Renal pelvis (tissue), 3 donors: ENCODE data around the gene CCSAP. TPM values are rescaled to one million over a fixed set of nuclear protein-coding genes. Genes with fewer than 3 reads are reported as not detected.

ENCODE experiments used
- polyA plus RNA-seq, 3 donors: library from polyadenylated mRNA; unstranded; fragments of 120-200 nt; gene quantifications; one replicate each; pipeline ENCODE4 v1.2.1, GENCODE V29; 2013; ENCODE audit not compliant: insufficient read length in 3 of 3

CCSAP gene
- polyA plus RNA-seq, 3 donors = 8.4 to 9.4 (median 8.7) TPM

Other genes starting within 250 kb of the CCSAP start
- 10 to 100 TPM; 51.9 to 62.5 (median 52.8) TPM for gene RAB4A, start 71.9 kb downstream of the CCSAP start, polyA plus RNA-seq
- gene ACTA1, start 91.0 kb upstream of the CCSAP start, polyA plus RNA-seq = 10 to 100 TPM in 1 of 3 donors, under 1 TPM in 2; 0.50 to 10.4 (median 0.70) TPM
- gene NUP133, start 165.3 kb upstream of the CCSAP start, polyA plus RNA-seq = 10 to 100 TPM; 43.2 to 49.0 (median 44.6) TPM
- gene ABCB10, start 215.7 kb upstream of the CCSAP start, polyA plus RNA-seq = 10 to 100 TPM; 18.3 to 18.7 (median 18.5) TPM